Hepatocyte (in vitro differentiated cells): ENCODE measurements around the gene ZNF138.

Experiments used
- CTCF ChIP-seq: fragments of 200-600 bp; sonication (generic); IDR thresholded peaks from 2 replicates; pipeline ENCODE4 v1.5.1; 2016; ENCODE audit warnings: antibody characterized with exemption, mild to moderate bottlenecking; ENCODE audit not compliant: poor library complexity
- EZH2 ChIP-seq: fragments of 200-600 bp; sonication (generic); IDR thresholded peaks from 2 replicates; pipeline ENCODE4 v1.6.1; 2016; ENCODE audit warnings: antibody characterized with exemption, mild to moderate bottlenecking, borderline replicate concordance
- EZH2phosphoT487 ChIP-seq: fragments of 200-600 bp; sonication (generic); IDR thresholded peaks from one replicate; pipeline ENCODE4 v1.6.1; 2018; ENCODE audit warnings: antibody characterized with exemption, mild to moderate bottlenecking, low read depth, moderate library complexity; ENCODE audit not compliant: unreplicated experiment, severe bottlenecking

DNA sequence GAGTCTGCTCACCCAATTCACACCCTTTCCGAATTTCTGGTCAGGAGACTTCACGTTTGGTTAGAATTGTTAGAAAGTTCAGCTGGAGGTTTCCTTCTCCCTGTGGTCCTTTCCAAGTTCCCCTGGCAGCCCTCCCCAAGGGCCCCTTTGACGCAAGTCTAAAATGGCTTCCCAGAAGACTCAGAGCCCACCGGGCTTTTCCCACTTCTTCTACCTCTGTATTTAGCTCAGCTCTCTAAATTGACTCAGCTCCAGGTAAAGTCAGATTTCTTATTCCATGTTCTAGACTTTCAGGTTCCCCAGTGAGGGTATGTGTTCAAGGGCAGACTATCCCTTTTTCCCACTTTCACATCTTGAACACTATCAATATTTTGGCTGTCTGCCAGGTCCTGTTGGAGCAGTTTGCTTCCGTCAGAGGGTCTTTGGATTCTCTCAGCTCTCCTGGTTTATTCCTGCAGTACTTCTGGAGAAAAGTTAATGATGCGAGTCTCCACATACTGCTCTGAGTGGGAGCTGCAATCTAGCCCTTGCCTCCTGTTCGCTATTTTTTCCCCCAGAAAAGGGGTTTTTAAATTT lies 55.8 kb downstream of the ZNF138 start:
- no peak for TF ChIP-seq CTCF
- TF ChIP-seq EZH2, result no peak
- TF ChIP-seq EZH2phosphoT487, result no peak
